Limb (tissue), 2 donors: ENCODE measurements around the gene NF1.
"Not testable (repeated sequence)": the region's sequence is repeated elsewhere in the genome, so short reads cannot be mapped to it uniquely, and the experiment has no call there.

Experiments used
- DNase-seq, 2 donors: peaks; one replicate each; pipeline ENCODE4 v3.0.0-alpha.2; 2016; ENCODE audit errors: extremely low spot score in 2 of 2

The NF1 gene

DNA sequence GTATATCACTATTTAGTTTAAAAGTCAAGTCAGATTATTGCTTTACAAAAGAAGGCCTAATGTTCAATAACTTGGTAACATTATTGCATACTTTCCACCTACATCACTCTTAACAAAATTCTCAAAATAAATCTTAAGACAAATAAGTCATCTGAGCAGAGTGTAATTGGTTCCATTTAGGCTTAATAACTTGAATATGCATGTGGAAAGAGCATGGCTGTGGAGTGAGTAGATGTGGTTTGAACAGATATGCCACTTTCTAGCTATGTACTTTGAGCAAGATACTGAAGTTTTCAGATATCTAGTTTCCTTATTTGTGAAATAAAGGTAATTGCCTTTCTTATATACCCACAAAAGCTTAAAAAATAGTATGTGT lies 233.4 kb downstream of the NF1 start:
- no peak for DNase-seq

DNA sequence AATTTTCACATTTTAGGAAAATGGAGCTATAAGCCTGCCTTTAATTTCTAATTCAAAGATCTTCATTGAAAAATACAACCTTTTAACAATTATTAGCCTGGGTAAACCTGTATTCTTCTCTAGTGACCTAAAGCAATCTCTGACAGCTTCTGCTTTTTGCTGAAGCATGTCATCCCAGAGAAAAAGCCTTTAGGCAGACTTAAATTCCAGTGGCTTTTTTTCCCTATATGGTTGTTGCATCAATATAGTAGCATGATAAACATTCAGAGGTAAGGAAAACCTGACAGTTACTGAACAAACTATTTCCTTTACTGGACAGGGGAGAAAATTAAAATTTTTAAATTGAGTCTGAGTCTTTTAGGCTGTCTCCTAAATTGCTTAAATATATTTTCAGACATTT lies 234.4 kb downstream of the NF1 start:
- no peak for DNase-seq

DNA sequence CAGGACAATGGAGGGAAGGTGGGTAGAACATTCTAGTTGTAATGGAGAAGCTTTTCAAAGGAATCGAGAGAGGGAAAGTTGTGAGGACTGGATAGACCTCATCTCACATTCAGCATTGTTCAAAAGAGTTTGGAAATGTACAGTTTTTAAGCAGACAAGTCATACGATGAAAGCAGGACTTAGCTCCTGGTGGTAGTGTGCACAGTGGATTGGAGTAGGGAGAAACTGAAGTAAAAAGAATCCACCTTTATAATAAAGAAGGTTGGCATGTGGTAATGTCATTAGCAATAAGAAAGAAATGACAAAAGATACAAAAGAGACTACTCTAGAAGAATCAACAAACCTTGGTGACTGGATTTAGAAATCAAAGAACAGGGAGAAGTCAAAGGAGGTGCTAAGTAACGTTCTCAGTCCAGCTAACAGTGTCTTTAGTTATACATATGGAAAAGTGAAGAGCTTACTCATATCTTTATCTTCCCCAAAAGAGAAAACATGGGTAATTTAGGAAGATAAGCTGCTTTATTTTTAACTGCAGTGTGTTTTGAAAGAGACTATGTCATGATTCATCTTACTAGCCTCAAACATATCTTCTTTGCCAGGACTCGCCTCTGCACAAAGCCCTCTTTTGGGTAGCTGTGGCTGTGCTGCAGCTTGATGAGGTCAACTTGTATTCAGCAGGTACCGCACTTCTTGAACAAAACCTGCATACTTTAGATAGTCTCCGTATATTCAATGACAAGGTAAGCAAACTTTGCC lies 245.3 kb downstream of the NF1 start:
- DNase-seq, result no peak

DNA sequence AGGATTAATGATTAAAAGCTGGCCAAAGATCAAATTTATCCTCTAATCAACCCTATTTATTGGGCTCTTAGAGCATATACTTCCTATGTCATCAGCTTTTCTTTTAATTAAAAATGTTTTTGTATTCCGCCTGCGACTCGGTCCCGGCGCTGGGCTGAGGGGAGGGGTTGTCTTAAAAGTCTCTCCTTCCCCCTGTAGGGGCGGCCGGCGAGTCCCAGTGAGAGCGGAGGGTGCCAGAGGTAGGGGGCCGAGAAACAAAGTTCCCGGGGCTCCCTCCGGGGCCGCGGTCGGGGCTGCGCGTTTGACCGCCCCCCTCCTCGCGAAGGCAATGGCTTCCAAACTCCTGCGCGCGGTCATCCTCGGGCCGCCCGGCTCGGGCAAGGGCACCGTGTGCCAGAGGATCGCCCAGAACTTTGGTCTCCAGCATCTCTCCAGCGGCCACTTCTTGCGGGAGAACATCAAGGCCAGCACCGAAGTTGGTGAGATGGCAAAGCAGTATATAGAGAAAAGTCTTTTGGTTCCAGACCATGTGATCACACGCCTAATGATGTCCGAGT lies 250.5 kb downstream of the NF1 start:
- DNase-seq, result not testable (repeated sequence)

DNA sequence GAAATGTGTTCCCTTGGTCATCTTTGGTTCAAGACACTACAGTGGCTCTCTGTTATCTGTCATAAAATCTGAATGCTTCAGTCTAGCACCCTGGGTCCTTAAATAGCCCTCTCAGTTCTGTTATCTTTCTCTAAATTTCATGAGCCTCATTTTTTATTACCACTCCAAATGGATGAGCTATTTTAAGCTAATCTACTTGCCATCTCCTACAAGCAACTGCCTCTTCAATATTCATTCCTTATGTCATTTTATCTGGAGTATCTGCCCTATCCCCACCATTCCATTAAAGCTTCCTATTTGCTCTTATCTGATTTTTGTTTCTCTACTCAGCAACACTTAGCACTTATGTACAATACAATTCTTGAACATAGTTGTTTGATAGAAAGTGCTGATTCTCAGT lies 254.7 kb downstream of the NF1 start:
- no peak for DNase-seq

DNA sequence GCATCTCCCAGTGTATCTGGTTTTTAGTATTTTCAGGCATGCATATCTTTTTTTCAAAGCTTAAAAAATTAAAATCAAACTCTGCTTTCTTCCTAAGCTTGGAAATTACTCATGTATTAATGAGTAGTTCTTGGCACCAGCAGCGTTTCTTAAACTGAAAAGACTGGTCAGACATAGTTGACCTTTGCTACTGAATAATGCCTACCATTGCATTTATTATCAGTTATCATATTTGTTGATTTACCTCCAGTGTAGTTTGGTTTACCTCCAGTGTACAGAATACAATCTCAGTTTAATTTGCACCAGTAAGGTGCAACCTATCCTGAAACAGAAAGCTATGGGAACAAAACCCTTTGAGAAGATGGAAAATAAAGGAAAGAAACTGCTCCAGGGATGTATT lies 261.2 kb downstream of the NF1 start:
- no peak for DNase-seq

DNA sequence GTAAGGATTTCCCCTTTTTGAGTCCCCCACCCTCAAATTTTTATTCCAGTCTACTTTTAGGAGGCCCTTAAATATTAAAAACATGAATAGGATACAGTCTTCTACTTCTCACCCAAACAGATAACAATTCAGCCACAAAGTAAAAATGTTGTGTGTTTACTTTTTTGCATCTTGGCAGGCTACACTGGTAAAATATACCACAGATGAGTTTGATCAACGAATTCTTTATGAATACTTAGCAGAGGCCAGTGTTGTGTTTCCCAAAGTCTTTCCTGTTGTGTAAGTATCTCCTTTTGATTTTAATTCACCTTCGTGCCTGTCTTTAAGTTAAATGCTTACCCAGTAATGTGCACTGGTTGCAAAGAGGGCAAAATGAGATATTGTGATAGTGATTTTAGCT lies 262.3 kb downstream of the NF1 start:
- no peak for DNase-seq

DNA sequence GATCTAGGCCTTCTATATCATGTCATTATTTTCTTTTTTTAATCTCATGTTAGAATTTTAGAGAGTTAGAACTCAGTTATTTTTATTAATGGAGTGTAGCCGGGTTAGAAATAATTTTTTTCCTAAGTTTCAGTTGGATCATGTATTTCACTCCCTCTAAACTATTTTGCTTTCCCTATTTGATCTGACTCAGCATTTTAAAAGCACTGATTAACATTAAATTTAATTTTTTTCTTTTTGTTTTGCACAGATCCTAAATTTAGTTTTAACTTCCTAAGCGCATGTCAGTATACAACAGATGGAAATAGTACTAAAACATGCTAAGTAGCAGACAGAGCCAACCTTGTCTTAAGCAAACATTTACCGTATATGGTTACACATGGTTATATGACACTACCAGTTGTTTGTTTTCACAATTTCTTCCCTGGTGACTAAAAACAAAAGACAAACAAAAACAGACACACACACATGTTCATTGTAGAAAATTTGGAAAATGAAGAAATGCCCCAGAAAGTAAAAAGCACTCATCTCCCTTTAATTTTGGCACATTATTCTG lies 263.1 kb downstream of the NF1 start:
- DNase-seq, result no peak

DNA sequence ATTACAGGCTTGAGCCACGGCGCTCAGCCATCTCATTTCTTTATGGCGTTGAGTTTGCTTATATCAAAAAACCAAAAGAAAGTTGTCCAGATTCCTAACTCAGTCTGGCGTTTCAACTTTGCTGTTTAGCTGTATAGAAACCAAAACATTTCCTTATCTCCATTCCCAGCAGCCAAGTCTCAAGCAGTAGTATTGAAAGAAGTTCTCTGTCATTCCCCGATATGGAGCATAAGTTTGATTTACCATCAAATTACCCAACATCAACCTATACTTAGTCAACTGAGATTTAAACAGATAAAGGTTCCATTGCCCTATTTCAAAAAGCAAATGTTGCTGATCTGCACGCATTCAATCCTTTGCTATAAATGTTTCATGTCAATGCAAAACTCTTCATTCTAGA lies 269.2 kb downstream of the NF1 start:
- DNase-seq, result no peak

DNA sequence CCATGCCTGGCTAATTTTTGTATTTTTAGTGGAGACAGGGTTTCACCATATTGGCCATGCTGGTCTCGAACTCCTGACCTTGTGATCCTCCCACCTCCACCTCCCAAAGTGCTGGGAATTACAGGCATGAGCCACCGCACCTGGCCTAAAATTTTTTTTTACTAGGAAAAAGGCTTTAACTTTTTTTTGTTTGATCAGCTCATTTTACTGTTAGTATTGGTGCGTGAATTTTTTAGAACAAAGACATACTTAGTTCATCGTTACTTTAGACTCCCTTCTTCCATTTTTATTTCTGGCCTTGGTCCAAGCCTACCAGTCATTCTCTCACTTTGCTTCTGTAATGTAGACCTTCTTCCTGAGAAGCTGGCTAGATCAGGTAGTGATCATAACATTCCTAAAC lies 271.3 kb downstream of the NF1 start:
- no peak for DNase-seq

DNA sequence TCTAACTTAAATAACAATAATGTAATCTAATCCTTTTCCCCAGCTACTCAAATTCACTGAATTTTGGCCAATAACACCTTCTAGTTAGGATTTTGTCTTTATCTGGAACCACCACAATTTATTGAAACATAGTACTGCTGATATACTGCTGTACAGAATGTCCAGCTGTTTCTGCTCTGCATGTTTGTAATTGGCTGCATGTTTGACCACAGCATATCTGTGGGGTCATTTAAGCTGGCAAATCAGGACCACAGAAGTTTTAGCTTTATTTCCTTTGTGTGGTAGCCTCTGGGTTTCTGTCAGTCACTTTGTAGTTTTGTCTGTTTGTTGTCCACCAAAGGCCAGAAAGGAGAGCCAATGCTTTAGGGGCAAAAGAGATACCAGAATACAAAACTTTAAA lies 274.5 kb downstream of the NF1 start:
- no peak for DNase-seq

DNA sequence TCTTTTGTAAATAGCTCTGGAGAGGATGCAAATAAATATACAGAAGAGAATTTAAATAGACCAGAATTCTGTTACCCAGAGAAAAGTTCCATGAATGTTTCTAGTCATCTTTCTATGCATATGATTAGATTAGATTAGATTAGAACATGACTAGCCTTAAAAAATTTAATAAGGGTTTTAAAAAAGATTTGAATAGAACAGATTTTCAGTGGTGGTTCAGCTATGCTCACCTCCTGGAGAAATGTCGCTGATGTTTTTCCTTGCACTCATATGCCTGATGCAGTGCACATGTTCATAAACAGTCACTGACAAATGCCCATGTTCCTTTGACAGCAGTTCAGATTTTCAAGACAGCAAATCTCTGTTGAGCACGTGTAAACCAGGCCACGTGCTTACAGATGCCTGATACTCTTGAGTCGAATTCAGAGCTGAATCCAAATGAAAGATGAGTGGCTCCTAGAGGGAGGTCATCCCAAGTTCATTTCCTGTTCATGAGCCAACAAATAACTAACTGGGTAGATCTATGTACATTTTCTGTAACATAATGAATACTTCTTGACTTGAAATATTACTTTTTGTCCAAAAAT lies 276.8 kb downstream of the NF1 start:
- DNase-seq, result peak in 1 of 2 donors; percentile 59

DNA sequence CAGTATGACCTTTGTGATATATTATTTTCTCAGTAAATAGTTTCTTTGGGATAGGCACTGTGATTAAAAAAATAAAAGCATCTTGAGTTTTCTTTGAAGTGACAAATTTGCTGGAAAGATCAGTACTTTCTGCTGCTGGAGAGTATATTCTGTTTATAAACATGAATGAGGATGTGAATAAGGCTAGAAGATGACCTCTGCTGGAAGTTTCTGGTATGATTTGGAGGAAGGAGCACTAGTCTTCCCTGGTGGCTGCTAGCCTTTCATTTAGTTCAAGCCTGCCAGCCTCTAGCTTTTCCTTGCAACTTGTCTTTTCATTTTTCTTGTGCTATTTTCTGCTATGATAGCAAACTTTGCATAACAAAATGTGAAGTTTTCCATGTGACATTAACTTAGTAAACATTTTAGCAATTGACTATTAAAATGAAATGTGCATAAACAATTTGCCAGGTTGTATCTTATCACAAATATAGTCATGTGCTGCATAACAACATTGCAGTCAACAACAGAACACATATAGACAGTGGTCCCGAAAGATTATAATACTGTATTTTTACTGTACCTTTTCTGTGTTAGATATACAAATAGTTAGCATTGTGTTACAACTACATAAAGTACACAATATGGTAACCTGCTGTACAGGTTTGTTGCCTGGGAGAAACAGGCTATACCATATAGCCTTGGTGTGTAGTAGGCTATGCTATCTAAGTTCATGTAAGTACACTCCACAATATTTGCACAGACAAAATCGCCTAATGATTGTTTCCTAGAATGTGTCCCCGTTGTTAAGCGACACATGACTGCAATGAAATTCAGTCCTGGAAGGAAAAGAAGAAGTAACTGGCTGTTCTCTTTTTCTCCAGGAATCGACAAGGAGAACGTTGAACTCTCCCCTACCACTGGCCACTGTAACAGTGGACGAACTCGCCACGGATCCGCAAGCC lies 278.6 kb downstream of the NF1 start:
- DNase-seq, result no peak

DNA sequence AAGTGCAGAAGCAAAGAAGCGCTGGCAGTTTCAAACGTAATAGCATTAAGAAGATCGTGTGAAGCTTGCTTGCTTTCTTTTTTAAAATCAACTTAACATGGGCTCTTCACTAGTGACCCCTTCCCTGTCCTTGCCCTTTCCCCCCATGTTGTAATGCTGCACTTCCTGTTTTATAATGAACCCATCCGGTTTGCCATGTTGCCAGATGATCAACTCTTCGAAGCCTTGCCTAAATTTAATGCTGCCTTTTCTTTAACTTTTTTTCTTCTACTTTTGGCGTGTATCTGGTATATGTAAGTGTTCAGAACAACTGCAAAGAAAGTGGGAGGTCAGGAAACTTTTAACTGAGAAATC lies 279.3 kb downstream of the NF1 start:
- DNase-seq, result no peak

DNA sequence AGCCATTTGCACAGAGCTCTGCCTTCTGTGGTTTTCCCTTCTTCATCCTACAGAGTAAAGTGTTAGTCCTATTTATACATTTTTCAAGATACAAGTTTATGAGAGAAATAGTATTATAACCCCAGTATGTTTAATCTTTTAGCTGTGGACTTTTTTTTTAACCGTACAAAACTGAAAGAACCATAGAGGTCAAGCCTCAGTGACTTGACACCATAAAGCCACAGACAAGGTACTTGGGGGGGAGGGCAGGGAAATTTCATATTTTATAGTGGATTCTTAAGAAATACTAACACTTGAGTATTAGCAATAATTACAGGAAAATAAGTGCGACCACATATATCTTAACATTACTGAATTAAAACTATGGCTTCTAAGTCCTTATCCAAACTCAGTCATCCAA lies 279.7 kb downstream of the NF1 start:
- DNase-seq, result no peak

DNA sequence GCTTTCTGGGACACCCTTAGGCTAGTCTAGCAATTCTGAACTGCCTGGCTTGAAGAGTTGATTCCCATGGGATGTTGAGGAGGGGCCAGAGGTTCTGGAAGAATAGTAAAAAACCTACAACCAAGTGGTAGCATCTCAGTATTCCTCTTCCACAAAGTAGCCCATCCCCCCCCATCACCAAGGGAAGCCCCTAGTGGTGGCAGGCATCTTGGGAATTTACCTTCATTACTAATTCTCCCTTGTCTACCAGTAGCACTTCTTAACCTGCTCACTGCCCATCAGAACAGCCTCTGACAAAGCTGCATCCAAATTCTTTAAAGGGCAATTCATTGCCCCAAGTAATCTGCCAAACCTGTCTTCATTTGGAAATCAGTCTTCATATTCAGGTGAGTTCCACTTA lies 283.9 kb downstream of the NF1 start:
- no peak for DNase-seq

DNA sequence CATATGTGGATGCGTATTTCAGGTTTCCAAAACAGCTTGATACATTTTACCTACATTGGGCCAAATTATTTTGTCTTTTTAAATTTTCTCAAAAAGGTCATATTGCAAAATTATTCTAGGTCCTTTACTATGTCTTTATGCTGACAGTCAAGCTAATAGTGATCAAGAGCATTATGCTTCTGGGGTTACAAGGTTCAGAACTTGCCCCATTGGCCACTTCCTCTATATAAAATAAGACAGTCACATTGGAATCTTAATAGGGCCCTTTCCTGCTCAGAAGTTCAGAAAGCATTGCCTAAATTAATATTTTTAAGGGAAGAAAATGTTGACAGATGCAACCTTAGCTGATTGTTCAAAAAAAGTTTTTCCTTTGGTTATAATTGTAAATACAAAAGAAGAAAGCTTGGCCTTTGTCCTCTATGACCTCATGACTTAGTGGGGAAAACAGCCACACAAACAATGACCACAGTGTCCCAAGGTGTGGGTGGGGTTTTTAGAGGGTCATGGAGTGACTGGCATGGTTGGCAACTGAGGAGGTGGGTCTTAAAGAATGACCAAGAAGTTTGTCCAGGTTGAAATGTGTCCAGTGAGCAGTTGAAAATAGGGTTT lies 284.9 kb downstream of the NF1 start:
- DNase-seq, result no peak

DNA sequence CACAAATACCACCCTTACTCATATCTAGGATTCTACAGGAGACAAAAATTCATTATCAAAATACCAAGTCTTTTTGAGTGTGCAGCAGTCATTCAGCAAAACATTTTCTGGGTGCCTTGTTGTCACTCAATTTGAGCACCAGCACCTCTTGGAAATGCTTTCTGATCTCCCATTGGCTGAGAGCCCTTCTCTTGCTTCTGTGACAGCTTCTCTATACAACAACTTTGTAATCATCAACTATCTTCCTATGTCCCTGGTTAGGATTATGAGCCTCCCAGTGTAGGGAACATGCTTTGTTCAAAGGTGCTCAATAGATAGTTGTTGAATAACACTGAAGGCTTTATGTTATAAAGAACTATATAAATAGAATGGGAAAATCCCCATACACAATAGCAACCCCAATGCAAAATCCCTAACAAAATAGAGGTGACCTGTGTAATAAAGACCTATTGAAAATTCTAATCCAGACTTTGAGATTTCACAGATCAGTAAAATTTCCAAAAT lies 286.4 kb downstream of the NF1 start:
- DNase-seq, result no peak

DNA sequence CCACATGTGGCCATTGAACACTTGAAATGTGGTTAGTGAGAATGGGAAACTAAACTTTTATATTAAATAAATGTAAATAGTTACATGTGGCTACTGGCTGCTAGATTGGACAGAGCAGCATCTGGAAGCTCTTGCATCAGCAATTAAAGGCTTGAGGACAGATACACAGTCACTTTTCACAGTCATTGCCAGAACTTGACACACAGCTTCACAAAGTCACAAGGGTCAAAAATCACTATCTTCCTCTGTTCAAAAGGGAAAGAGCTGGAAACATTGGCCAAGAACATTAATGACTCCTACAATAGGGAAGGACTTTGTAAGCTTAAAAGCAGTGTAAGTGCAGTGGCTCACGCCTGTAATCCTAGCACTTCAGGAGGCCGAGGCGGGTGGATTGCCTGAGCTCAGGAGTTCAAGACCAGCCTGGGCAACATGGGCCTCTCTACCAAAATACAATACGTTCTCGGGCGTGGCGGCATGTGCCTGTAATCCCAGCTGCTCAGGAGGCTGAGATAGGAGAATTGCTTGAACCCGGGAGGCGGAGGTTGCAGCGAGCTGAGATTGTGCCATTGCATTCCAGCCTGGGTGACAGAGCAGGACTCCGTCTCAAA lies 288.0 kb downstream of the NF1 start:
- not testable (repeated sequence) for DNase-seq

DNA sequence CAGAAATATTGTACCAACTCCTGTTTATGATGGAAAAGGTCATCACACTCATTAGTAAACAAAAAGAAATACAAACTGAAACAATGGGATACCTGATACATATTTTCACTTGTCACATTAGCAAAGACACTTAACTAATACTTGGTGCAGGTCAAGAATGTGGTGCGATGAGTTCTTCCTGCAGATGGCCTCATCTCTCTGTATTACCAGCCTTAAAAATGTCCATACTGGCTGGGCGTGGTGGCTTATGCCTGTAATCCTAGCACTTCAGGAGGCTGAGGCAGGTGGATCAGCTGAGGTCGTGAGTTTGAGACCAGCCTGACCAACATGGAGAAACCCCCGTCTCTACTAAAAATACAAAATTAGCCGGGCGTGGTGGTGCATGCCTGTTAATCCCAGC lies 288.7 kb downstream of the NF1 start:
- not testable (repeated sequence) for DNase-seq
